OCI-LY7 (cell line): ENCODE results near the gene DPT.

Experiments used
- CTCF ChIP-seq: fragments of 200-600 bp; sonication (generic); conservative IDR thresholded peaks from 2 replicates; pipeline ENCODE4 v1.5.1; 2014; ENCODE audit warnings: mild to moderate bottlenecking, antibody characterized with exemption, low read length, moderate library complexity, mixed read lengths
- EZH2phosphoT487 ChIP-seq: fragments of 200-600 bp; sonication (generic); IDR thresholded peaks from 2 replicates; pipeline ENCODE4 v1.6.1; 2018; ENCODE audit warnings: low read depth, borderline replicate concordance, mild to moderate bottlenecking, mixed run types, antibody characterized with exemption, low read length, moderate library complexity, mixed read lengths

GRCh38 chr1:168733241-168733640 lies 4.2 kb upstream of the DPT start:
- TF ChIP-seq CTCF (no peak), EZH2phosphoT487 (no peak)
